Activated CD4-positive, CD25-positive, alpha-beta regulatory T cell treated with anti-CD3 and anti-CD28 coated beads, Interleukin-2, amount 50 U/mL, for 24 hours (primary cell): ENCODE measurements around the gene CDX2.
A peak's percentile ranks its signal among the peaks of the same experiment; 100 is the strongest.
"Not testable (repeated sequence)": the region's sequence is repeated elsewhere in the genome, so short reads cannot be mapped to it uniquely, and the experiment has no call there.

ENCODE experiments used
- ATAC-seq, 2 donors: fragments of 150-1000 bp; cut with Tn5 transposase; one replicate each; pipeline ENCODE4 v1.10.0; 2021; ENCODE audit warnings: mild to moderate bottlenecking in 1 of 2, moderate library complexity in 1 of 2

CDX2 gene

DNA sequence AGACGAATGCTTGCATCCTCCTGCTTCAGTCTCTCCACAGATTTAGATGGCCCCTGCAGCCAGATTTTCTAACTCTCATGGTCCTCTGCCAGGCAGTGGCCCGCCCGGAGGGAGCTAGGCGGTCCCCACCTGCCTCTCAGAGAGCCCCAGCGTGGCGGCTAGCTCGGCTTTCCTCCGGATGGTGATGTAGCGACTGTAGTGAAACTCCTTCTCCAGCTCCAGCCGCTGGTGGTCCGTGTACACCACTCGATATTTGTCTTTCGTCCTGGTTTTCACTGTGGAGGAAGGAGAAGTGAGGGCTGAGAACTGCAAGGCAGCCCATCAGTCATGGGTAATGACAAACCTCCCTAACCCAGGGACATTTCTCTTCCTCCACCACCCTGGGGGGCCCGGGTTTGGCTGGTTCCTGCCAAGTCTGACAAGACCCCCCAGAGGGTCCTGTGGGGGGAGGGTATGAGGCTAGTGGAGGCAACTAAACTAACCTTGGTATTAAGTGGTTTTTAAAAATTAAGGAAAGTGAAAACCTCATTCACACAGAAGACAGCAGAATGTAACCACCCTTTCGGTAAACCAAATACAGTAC is 4.3 kb downstream of the CDX2 start:
- no peak for ATAC-seq

DNA sequence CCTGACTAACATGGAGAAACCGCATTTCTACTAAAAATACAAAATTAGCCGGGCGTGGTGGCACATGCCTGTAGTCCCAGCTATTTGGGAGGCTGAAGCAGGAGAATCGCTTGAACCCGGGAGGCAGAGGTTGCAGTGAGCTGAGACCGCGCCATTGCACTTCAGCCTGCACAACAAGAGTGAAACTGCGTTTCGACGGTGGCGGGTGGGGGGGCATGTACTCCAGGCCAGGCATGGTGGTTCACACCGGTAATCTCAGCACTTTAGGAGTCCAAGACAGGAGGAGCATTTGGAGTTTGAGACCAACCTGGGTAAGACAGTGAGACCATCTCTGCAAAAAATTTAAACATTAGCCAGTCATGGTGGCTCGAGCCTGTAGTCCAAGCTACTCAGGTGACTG is 4.9 kb downstream of the CDX2 start:
- ATAC-seq: not testable (repeated sequence)

DNA sequence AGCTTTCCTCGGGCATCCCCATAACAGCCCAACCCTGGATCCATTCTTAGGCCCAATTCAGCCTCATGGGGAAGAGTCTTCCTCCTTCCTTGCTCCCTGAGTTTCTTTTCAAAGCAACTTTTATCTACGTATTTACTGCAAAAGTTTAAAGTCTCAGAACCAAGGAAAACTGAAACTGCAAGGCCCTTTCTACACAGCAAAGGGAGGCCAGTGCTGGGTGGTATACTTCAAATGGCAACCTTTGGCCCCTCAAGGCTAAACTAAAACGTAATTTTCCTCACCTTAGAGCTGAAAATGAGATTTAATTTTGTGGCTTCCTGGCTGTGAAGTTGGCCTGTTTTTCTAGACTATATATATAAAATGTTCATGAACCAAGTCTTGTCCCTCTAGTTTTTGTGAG is 5.6 kb downstream of the CDX2 start:
- ATAC-seq: no peak

DNA sequence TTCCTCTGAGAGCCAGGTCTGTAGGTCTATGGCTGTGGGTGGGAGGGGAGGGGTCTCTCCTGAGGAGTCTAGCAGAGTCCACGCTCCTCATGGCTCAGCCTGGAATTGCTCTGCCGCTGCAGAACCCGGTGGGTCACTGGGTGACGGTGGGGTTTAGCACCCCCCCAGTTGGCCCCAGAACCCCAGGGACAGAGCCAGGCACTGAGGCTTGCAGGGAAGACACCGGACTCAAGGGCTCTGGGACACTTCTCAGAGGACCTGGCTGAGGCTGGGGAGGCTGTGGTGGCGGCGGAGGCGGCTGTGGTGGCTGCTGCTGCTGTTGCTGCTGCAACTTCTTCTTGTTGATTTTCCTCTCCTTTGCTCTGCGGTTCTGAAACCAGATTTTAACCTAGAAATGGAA is 6.1 kb downstream of the CDX2 start:
- no peak for ATAC-seq

DNA sequence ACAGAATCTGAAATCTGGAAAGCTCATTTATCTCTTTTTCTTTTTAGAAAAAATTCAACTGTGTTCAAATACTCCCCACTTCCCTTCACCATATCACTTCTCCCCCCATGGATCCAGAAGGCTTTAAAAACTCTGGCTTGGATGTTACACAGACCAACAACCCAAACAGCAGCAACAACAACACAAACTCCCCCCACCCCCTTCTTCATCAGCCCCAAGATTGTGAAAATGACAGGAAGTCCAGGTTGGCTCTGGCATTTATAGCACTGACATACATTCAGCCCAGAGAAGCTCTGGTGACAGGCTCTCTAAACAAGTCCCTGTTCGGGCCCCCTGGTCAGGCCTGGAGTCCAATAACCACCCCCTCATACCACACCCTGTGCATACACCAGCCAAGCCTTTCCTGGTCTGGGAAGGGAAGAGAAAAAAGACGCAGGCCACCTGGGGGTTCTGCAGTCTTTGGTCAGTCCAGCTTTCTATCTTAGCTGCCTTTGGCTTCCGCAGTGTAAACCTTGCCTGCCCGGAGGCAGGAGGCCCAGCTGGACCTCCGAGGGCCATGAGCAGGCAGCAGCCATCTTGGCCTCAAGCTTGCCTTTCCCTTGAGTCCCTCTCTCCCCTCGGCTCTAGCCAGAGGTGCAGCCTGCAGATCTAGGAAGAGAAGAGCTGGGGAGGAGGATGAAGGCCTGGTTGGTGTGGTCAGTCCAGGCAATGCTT is 6.8 kb downstream of the CDX2 start:
- no peak for ATAC-seq

DNA sequence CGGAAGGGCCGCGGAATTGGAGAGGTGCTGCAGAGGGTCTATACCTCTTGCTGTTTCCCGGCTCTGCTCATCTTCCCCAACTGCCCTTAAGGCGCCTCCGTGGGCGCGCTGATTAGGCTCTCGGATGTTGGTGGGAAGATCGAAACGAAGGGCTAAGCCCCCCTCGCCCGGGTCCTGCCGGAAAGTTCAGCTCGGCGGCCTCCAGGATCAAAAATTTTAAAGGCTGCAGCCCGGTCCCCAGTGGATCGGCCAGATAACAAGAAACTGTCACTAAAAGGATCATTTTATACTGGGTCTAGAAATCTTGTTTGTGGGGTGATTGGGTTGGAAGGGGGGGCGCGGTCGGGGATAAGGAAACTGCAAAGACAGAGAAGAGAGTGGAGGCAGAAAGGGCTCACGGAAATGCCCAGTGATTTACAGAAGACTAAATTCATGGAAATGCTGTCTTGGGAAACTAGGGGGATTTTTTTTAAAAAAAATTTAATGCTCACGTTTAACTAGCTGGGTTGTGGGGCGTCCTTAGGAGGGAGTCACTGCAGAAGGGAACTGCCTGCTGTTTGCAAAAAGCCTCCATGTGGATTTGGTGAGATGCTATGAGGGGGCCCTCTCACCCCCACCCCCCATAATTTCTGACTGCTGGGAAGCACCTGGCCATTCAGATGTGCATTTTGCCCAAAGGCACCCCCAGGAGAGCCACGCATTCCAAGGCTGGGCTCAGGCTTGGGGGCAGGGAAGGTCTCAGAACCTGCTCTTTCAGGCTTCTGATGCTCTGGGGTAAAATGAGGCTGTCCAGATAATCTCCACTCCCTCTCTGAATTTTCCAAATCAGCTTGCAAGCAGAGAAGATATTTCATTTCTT is 7.7 kb downstream of the CDX2 start:
- ATAC-seq: no peak

DNA sequence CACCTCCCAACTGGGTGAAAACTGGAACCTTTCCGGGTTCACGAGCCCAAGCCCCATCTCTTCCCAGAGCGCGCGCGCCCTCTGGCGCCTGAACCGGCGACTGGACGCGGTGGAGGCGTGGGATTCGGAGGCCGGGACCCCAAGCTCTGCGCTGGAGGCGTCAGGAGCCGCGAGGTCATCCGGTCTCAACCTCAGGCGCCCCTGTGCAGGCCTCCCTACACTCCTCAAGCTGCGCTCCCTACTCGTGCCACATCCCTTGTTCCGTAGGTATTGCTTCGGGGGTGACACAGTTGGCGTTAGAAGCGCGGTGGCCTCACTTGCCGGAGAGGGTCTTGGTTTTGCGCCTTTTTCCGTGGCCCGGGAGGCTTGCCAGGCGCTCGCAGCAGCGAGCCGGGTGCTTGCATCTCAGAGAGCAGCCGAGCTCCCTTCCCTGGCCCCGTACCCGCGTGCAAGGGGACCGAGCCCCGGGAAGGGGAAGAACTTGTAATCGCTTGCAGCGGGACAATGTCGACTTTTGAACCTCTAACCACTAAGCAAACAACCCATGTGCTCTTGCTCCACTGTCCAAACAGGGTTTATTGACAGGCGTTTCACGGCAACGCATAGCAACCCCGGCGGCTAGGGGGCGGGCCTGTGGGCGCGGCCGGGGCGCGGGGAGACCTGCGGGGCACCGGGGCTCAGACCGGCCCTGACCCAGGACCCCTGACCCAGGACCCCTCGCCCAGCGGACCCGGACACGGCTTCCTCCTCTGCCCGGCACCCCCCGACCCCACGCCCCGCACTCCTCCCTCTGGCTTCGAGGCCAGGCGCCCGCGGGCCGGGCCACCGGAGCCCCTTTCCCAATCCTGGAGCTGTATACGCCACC is 8.5 kb downstream of the CDX2 start:
- no peak for ATAC-seq

DNA sequence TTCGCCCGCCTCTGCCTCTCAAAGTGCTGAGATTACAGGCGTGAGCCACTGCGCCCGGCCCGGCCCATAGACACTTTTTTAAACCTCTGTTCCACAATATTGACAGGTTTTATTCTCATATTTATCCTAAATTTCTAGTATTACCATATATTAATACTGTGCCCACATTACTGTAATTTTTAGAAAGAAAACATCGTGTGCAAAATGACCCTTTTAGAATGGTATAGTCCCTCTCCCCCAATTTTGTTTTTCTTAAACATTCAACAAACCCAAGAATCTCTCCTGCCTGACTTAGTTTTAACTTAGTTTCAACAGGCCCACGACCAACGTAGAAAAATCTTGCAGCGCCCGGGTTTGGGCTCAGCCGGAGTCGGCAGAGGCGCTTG is 9.1 kb downstream of the CDX2 start:
- ATAC-seq: no peak

DNA sequence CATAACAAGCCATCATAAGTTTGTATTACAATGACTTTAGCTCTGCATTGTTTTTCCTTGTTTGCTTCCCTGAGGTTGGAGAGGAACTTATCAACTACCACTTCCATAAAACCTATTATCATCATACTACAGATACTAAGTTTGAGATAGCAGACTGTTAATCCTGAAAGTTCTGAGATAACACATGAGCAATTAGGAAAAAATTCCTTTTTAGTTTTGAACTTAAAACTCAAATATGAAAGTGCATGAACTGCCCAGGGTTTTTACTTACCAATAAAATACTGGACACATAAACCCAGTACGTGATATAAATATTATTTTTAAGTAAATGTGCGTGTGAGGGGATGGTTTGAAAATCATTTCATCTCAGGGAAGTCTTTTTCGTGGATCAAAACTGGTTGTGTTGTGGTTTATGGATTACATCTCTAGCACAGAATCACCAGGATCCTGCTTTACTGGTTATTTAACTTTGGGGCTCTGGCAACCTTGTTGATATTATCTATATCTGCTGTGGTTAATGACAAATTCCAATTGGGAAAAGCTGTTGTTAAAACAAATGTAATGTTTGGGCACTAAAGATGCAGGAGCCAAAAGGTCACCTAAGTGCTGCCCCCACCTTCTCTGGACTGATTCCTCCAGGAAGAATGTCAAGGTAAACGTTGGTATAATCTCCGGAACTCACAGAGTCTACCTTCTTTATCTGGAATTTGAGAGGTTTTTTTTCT is 12.4 kb downstream of the CDX2 start:
- no peak for ATAC-seq

DNA sequence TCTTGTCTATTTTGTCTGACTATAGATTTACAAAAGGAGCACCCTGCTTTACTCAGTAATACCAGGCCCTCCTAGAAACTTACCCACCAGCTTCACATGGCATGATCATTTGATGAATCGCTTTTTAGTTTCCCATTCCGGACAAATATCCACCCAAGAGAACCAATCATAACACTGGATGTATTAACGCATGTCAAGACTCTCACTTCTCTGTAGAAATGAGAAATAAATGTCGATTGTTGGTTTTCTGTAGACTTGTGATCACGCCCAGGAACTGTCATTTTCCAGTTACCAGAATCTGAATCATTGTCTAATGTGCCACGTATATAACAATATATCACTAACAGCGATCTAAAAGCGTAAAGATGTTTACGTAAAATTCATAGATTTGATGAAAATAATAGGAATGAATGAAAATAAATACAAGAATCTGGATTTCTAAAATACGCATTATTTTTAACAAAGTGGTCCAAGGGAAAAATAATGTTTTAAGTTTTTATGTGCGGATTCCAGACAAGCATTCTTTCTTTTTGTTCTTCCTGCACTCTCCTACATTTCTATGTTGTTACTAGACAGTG is 14.0 kb downstream of the CDX2 start:
- no peak for ATAC-seq

DNA sequence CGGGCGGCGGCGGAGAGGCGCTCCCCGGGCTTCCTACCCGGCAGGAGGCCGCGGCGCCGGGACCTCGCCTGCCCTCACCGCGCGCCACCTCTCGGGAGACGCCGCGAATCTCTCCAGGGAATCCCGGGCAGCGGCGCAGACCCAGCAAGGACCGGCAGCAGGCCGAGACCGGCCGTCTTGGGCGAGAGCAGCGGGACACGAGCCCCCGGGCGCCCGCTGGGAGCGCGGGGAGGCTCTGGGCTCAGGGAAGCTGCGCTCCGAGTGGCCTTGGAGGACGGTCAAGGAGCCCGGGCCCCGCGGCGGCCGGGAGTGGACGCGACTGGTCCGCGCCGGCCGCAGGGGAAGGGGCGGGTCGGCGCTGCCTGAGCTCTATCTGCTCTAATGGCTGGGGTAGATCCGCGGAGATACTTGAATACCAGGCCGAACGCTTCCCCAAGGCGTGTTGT is 14.7 kb downstream of the CDX2 start:
- ATAC-seq: peak in 1 of 2 donors; percentile 17

DNA sequence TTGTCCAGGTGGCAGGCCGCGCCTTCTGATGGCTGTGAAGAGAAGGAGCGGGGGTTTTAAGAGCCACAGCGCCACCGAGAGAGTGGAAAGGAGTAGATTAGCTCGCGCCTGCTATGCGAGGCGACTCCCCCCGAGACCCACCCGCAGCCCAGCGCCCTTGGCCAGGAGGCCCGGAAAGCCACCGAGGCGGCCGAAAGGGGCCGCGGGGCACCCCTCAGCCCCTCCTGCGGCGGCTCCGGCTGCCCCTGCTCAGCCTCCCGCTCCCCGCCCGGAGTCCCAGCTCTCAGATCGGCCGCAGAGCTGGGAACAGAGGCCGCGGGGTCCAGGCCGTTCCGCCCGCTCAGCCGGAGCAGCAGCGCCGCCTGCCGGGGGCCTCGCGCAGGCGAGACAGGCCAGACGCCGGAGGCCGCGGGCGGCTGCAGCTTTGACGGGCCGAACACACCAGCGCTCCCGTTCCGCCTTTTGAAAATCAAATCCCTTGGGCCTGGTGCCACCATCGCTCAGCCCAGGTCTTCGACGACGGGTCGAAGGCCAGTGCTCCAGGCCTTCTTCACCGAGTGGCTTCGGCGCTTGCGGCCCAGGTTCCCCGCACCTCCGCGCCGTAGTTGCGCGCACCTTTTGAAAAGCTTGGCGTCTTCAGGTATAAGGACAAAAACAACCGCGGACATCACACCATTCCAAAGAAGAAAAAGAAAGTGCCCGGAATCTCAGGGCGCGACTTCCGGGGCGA is 15.3 kb downstream of the CDX2 start:
- peak; percentile 79 to 87 for ATAC-seq

DNA sequence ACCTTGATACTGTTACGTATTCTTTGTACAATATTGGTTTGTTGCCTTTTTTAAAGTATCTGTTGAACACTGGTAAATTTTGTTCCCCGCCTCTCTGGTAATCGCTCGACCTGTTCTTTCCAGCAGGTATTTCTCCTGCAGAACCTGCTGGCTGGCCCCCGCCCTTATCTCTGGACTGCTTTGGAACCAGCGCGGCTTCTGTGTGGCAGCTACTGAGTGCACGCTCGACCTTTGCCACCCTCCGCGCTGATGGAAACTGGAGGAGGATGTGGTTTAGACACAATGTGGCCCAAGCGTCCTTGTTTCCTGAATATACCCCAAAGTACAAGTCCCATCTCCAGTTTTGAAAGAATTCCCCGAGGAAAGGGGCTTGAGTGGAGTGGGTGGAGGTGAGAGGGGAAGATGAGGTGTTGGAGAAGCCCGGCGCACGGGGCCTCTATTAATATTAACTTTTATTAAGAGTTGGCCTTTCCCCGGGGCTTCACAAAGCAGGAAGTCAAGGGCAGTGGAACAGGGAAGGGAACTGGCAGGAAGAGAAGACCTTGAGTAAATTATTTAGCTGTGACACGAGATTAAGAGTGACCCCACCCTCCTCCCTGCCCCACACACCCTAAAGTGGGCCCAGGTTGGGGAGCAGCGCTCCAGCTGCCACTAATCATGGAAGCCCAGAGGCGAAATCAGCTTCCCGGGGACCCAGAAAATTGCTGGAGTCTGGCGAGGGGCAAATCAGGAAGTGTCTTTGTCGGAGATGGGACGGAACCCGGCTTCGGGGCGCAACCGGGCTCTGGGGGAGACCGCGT is 16.0 kb downstream of the CDX2 start:
- ATAC-seq: no peak

DNA sequence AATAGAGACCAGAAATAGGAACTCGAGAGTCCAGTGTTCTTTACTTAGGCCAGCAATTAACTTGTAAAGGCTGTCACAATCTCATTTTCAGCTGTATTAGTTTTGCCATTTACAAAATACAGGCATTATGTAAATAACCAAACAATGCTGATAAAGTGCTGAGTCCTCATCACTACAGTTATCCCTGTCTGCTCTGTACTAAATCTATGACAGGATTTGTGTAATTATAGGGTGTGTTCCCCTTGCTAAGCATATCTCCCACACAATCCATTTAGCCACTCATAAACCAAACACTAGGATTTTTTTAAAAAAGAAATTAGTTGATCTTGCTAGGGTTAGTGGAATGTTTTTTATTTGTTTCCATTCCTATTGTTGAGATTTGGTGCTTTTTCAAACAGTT is 26.1 kb downstream of the CDX2 start:
- ATAC-seq: no peak

DNA sequence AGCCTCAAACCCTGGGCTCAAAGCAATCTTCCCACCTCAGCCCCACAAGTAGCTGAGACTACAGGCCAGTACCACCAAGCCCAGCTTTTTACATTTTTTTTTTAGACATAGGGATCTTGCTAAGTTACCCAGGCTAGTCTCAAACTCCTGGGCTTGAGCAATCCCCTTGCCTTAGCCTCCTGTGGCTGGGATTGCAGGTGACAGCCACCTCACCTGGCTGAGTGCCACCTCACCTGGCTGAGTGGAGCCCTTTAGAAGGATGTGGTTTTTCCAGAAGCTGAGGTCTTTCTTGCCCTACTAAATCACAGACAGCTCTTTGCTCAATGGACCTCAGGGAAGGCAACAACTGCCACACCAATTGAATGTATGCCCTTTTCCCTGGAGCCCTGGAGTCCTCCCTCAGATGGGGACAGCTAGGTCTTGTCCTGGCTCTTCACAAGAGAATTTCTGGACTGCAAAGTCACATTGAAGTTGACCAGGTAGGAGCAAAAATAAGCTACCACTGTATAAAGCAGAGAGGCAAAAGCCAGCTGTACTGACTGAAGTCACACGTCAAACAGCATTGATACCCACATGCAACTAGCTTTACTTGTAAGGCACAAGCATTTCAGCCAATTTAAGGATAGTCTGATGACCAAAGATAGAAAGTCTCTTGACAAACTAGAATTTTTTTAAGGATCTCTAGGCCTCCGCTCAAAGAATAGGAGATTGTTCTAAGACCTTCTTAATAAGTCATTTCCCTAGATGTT is 35.4 kb downstream of the CDX2 start:
- no peak for ATAC-seq

DNA sequence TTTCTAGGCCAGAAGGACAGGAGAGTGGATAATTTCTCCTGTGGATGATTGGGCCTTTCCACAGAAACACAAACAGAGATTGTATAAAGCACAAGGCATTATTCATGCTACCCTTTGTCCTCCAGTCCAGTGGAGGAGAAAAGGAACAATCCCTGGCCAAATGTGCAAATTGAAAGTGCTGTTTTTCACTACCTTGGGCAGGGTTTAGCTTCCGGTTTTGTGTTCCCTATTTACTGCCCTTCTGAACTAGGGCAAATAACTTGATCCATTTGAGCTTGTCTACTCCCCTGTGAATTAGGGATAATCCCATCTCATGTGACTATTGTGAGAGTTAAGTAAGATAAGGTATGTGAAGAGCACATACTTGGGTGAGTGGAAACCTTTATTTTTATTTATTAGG is 36.0 kb downstream of the CDX2 start:
- ATAC-seq: no peak

DNA sequence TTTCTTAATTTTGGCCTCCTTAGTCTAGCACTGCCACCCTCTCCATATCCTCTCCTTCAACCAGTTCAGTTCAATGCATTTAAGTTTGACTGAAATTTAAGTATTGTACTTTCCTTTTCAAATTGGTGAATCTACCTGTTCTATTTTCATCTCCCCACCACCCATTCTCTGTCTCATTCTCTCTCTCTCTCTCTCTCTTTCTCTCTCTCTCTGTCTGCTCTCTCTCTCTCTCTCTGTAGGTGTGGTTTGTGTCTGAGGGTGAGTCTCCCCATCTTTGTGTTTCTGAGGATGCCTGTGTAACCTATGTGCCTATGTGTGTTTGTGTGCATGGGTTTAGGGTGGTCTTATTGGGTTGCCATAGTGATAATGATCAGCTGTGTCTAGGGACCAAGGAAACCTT is 39.2 kb downstream of the CDX2 start:
- ATAC-seq: no peak

DNA sequence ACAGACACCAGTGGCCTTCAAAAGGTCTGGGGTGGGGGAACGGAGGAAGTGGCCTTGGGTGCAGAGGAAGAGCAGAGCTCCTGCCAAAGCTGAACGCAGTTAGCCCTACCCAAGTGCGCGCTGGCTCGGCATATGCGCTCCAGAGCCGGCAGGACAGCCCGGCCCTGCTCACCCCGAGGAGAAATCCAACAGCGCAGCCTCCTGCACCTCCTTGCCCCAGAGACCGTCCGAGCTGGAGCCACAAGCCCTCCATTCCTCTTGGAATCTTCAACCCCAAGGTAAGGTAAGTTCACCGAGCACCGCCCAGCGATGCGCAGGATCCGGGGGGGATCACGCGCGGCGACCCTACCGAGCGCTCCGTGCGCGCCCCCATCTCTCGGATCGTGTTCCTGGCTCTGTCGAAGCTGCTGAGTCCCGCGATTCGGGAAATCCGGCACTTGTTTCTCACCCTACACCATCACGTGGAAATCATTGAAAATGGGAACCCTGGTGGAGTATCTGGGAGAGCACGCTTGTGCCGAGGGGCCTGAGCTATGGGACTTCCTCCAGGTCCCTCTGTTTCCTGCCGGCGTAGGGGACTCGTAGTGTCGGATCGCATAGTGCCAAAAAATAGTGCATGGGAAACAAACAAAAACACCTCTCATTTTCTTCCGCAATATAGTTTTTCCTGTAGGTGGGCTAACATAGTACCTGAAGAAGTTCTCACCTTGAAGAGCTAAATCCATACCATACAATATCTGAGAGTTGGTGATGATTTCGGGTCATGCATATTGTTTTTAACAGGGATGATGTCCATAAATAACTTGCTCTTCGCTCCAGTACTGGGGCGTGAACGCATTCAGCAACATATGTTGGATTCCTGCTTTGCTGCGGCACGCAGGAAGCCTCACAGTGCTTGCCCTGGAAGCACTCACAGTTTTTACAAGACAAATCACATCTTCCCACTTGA is 40.0 kb downstream of the CDX2 start:
- ATAC-seq: no peak
